Endometrial microvascular endothelial cells (primary cell): ENCODE results near the gene RNF207. TPM values are rescaled to one million over a fixed set of nuclear protein-coding genes. Genes with fewer than 3 reads are reported as not detected.
"Not testable (repeated sequence)": the region's sequence is repeated elsewhere in the genome, so short reads cannot be mapped to it uniquely, and the experiment has no call there.

Source experiments
- in situ Hi-C: cut with HindIII; loops from 2 replicates; pipeline ENCODE4 v1.10.0; 2017; ENCODE audit warnings: low sequenced_read_pairs, low pct_unique_long_range_greater_than_20kb; ENCODE audit errors: inconsistent ontology term
- total RNA-seq: library from RNA; depleted of rRNA; stranded (reverse); fragments of >200 nt; gene quantifications from one replicate; pipeline ENCODE4 v1.2.3, GENCODE V29; 2015; ENCODE audit errors: inconsistent ontology term

The RNF207 gene
- total RNA-seq, 1 donor from 2014 or later: 13.6 TPM

GRCh38 chr1:6218375-6219164 lies 12.7 kb downstream of the RNF207 start:
- in situ Hi-C loops: no loop called here

GRCh38 chr1:6219641-6220040 lies 13.7 kb downstream of the RNF207 start:
- in situ Hi-C loops: not testable (repeated sequence)

GRCh38 chr1:6220236-6220635 lies 14.3 kb downstream of the RNF207 start:
- in situ Hi-C loops: no loop called here

- in situ Hi-C loops: no loop called here
Observed at GRCh38 chr1:6221210-6221784, 15.4 kb downstream of the RNF207 start.

GRCh38 chr1:6222636-6223035 lies 16.7 kb downstream of the RNF207 start:
- in situ Hi-C loops: no loop called here

GRCh38 chr1:6223617-6224016 lies 17.7 kb downstream of the RNF207 start:
- in situ Hi-C loops: no loop called here

GRCh38 chr1:6224718-6225117 lies 18.8 kb downstream of the RNF207 start:
- in situ Hi-C loops: no loop called here

- in situ Hi-C loops: no loop called here
Observed at GRCh38 chr1:6225651-6226050, 19.7 kb downstream of the RNF207 start.

GRCh38 chr1:6233376-6233775 lies 27.5 kb downstream of the RNF207 start:
- in situ Hi-C loops: no loop called here

- in situ Hi-C loops: no loop called here
Observed at GRCh38 chr1:6234502-6235295, 28.8 kb downstream of the RNF207 start.

- in situ Hi-C loops: no loop called here
Observed at GRCh38 chr1:6235296-6235677, 29.4 kb downstream of the RNF207 start.

GRCh38 chr1:6237093-6237492 lies 31.2 kb downstream of the RNF207 start:
- in situ Hi-C loops: no loop called here

GRCh38 chr1:6239213-6239752 lies 33.4 kb downstream of the RNF207 start:
- in situ Hi-C loops: no loop called here

GRCh38 chr1:6239950-6240768 lies 34.2 kb downstream of the RNF207 start:
- in situ Hi-C loops: no loop called here

GRCh38 chr1:6241107-6241886 lies 35.4 kb downstream of the RNF207 start:
- in situ Hi-C loops: no loop called here

- in situ Hi-C loops: no loop called here
Observed at GRCh38 chr1:6241887-6242740, 36.2 kb downstream of the RNF207 start.
